Chondrocyte (in vitro differentiated cells): ENCODE data around the gene PLEKHG4B. TPM values are rescaled to one million over a fixed set of nuclear protein-coding genes. Genes with fewer than 3 reads are reported as not detected.

Experiments
- DNase-seq: peaks from one replicate; pipeline ENCODE4 v3.0.0; 2021; ENCODE audit warnings: mixed read lengths, low spot score
- H3K27ac Mint-ChIP-seq: one replicate; pipeline ENCODE4 v1.8.0; 2021; ENCODE audit warnings: mild to moderate bottlenecking, moderate library complexity, mixed read lengths; ENCODE audit not compliant: unreplicated experiment
- H3K27me3 Mint-ChIP-seq: 2 replicates; pipeline ENCODE4 v1.8.0; 2021; ENCODE audit warnings: low read depth, mixed read lengths
- H3K36me3 Mint-ChIP-seq: 2 replicates; pipeline ENCODE4 v1.8.0; 2021; ENCODE audit warnings: low read depth, mixed read lengths
- H3K4me1 Mint-ChIP-seq: 2 replicates; pipeline ENCODE4 v1.8.0; 2021; ENCODE audit warnings: low read depth, mild to moderate bottlenecking, mixed read lengths
- H3K4me3 Mint-ChIP-seq: one replicate; pipeline ENCODE4 v1.8.0; 2021; ENCODE audit warnings: mild to moderate bottlenecking, moderate library complexity, mixed read lengths; ENCODE audit not compliant: unreplicated experiment
- H3K9me3 Mint-ChIP-seq: 2 replicates; pipeline ENCODE4 v1.8.0; 2021; ENCODE audit warnings: low read depth, mixed read lengths
- total RNA-seq: library from RNA; stranded (reverse); gene quantifications from 3 replicates; pipeline ENCODE4 v1.2.1, GENCODE V29; 2021
- TF ChIP-seq, protein P1 (sequence below): fragments of 200-600 bp; sonication (generic); IDR thresholded peaks from 2 replicates; pipeline ENCODE4 v1.5.0; 2021; ENCODE audit warnings: antibody characterized with exemption, mild to moderate bottlenecking, moderate library complexity

Gene PLEKHG4B
- total RNA-seq, 1 donor from 2014 or later: 2.0 TPM

DNA sequence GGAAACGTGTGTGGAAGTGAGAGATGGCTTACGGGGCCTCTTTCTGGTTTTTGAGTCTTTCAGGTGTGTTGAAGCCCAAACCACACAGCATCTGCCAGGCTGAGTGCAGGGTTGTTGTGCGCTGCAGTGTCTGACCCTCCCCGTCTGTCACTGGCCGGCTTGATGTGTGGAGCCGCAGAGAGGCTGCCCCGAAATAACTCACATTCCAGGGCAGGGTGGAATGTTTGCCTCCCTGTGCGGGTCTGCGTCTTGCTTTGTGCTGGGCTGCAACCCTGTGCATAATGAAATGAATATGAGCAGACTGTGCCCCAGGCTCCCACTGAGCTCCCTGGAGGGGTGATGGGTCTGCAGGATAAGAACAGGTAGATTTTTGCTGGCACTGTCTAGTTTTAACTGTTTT is 9.9 kb upstream of the PLEKHG4B start:
- no peak overlapping the region for H3K27ac Mint-ChIP-seq
- TF ChIP-seq, protein P1, sequence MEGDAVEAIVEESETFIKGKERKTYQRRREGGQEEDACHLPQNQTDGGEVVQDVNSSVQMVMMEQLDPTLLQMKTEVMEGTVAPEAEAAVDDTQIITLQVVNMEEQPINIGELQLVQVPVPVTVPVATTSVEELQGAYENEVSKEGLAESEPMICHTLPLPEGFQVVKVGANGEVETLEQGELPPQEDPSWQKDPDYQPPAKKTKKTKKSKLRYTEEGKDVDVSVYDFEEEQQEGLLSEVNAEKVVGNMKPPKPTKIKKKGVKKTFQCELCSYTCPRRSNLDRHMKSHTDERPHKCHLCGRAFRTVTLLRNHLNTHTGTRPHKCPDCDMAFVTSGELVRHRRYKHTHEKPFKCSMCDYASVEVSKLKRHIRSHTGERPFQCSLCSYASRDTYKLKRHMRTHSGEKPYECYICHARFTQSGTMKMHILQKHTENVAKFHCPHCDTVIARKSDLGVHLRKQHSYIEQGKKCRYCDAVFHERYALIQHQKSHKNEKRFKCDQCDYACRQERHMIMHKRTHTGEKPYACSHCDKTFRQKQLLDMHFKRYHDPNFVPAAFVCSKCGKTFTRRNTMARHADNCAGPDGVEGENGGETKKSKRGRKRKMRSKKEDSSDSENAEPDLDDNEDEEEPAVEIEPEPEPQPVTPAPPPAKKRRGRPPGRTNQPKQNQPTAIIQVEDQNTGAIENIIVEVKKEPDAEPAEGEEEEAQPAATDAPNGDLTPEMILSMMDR: no peak
- DNase-seq: no peak
- H3K9me3 Mint-ChIP-seq: no peaks in the 10 kb centered on the region
- peaks cover 37% of the 10 kb centered on the region for H3K4me1 Mint-ChIP-seq
- H3K4me3 Mint-ChIP-seq: no peak overlapping the region
- H3K36me3 Mint-ChIP-seq: no peaks in the 10 kb centered on the region
- H3K27me3 Mint-ChIP-seq: peaks cover 10% of the 10 kb centered on the region

DNA sequence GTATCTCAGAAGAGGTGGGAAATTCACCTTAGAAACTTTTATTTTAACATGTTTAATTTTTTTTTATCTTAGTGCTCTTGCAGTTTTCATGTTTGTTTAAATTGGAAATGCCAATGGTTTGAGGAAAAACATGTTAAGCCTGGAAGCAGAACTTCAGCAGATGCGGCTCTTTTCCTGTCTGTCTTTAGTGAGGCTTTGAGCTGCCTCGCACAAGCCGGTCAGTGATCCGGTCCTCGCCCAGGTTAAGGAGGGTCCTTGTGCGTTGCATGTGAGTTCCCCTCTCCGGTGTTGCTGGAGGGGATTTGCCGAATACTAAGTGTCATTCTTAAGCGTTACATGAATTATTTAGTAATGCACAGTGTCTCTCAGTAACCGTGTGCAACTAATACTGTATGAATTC is 9.4 kb upstream of the PLEKHG4B start:
- no peak for DNase-seq
- Mint-ChIP-seq H3K4me3 (no peak overlapping the region), H3K4me1 (peaks cover 37% of the 10 kb centered on the region), H3K27me3 (peaks cover 14% of the 10 kb centered on the region), H3K9me3 (peaks cover 3% of the 10 kb centered on the region), H3K27ac (no peak overlapping the region), H3K36me3 (no peaks in the 10 kb centered on the region)
- TF ChIP-seq, protein P1: no peak

DNA sequence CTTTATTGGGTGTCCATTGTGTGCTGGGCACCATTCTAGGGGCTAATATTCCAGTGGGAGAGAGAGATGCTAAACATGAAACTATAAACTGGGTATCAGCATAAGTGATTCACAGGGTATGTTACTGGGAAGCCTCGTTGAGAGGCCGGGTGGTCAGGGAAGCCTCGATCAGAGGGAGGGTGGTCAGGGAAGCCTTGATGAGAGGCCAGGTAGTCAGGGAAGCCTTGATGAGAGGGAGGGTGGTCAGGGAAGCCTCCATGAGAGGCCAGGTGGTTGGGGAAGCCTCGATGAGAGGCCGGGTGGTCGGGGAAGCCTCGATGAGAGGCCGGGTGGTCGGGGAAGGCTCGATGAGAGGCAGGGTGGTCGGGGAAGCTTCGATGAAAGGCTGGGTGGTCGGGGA is 8.9 kb upstream of the PLEKHG4B start:
- Mint-ChIP-seq H3K4me1 (peaks cover 34% of the 10 kb centered on the region), H3K4me3 (no peak overlapping the region), H3K9me3 (peaks cover 6% of the 10 kb centered on the region), H3K27me3 (peaks cover 19% of the 10 kb centered on the region), H3K27ac (no peak overlapping the region), H3K36me3 (no peaks in the 10 kb centered on the region)
- TF ChIP-seq, protein P1: no peak
- DNase-seq: no peak

GRCh38 chr5:85334-85995 is 6.5 kb upstream of the PLEKHG4B start:
- TF ChIP-seq, protein P1: no peak
- Mint-ChIP-seq H3K36me3 (peaks cover 2% of the 10 kb centered on the region), H3K27ac (no peak overlapping the region), H3K27me3 (peaks cover 40% of the 10 kb centered on the region), H3K4me1 (peaks cover 25% of the 10 kb centered on the region), H3K4me3 (no peak overlapping the region), H3K9me3 (peaks cover 9% of the 10 kb centered on the region)
- no peak for DNase-seq

DNA sequence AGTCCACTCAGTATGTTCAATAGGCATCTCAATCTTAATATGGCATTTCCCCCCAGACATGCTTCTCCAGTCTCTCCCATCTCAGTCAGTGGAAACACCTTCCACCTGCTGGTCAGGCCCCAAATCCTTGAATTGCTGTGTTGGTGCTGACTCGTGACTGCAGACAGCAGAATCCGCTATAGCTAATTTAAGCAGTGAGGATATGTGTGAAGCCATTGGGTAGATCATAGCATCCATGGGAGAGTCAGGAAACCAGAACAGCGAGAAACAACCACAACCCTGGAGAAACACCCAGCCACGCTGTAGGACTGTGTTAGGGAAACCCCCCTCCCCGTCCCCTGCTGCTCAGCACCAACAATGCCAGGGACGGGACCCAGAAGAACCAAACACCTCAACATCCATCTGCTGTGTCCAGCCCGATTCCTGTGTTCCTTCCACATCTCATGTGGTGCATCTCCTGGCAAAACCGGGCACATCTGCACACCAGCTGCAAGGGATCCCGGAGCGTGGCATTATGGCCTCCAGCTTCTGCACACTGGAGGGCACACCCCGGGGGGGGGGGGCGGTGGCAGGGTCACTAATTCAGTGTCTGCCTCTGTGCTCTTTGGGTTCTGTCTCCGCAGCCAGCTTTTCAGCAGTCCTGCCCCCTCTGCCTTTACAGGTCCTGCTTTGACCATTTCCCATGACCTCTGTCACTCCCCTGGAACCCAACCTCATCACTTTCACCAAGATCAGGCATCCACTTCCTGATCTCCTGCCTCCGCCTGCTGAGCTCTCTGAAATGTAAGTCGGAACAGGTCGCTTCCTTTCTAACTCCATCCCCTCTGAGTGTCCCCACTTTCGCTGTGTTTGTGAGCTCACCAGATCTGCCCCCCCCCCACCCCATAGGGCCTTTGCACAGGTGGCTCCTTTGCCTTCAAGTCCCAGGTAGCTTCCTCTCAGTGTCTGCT is 2.4 kb upstream of the PLEKHG4B start:
- Mint-ChIP-seq H3K27me3 (peaks cover 53% of the 10 kb centered on the region), H3K9me3 (peaks cover 9% of the 10 kb centered on the region), H3K36me3 (peaks cover 2% of the 10 kb centered on the region), H3K4me3 (no peak overlapping the region), H3K4me1 (peaks cover 23% of the 10 kb centered on the region), H3K27ac (no peak overlapping the region)
- TF ChIP-seq, protein P1: no peak
- no peak for DNase-seq
